Neural crest cell (in vitro differentiated cells): ENCODE results near the gene SHE. TPM values are rescaled to one million over a fixed set of nuclear protein-coding genes. Genes with fewer than 3 reads are reported as not detected.
A peak's percentile ranks its signal among the peaks of the same experiment; 100 is the strongest.

Experiments used
- DNase-seq: peaks from one replicate; pipeline ENCODE4 v3.0.0; 2021; ENCODE audit warnings: low read depth, mixed read lengths, low spot score
- H3K27ac Mint-ChIP-seq: one replicate; pipeline ENCODE4 v1.8.0; 2021; ENCODE audit warnings: mild to moderate bottlenecking, mixed read lengths; ENCODE audit not compliant: unreplicated experiment
- H3K27me3 Mint-ChIP-seq: 2 replicates; pipeline ENCODE4 v1.8.0; 2021; ENCODE audit warnings: low read depth, mild to moderate bottlenecking, mixed read lengths
- H3K36me3 Mint-ChIP-seq: 2 replicates; pipeline ENCODE4 v1.8.0; 2021; ENCODE audit warnings: low read depth, mild to moderate bottlenecking, mixed read lengths
- H3K4me1 Mint-ChIP-seq: 2 replicates; pipeline ENCODE4 v1.8.0; 2021; ENCODE audit warnings: mixed read lengths
- H3K4me3 Mint-ChIP-seq: one replicate; pipeline ENCODE4 v1.8.0; 2021; ENCODE audit warnings: mild to moderate bottlenecking, mixed read lengths
- H3K9me3 Mint-ChIP-seq: 2 replicates; pipeline ENCODE4 v1.8.0; 2021; ENCODE audit warnings: mixed read lengths
- CTCF ChIP-seq: fragments of 200-600 bp; sonication (generic); conservative IDR thresholded peaks from 2 replicates; pipeline ENCODE4 v1.5.0; 2021; ENCODE audit warnings: antibody characterized with exemption, mild to moderate bottlenecking
- total RNA-seq: library from RNA; stranded (reverse); gene quantifications from 2 replicates; pipeline ENCODE4 v1.2.1, GENCODE V29; 2021

SHE gene
- total RNA-seq, 1 donor from 2014 or later, result 0.19 TPM

DNA sequence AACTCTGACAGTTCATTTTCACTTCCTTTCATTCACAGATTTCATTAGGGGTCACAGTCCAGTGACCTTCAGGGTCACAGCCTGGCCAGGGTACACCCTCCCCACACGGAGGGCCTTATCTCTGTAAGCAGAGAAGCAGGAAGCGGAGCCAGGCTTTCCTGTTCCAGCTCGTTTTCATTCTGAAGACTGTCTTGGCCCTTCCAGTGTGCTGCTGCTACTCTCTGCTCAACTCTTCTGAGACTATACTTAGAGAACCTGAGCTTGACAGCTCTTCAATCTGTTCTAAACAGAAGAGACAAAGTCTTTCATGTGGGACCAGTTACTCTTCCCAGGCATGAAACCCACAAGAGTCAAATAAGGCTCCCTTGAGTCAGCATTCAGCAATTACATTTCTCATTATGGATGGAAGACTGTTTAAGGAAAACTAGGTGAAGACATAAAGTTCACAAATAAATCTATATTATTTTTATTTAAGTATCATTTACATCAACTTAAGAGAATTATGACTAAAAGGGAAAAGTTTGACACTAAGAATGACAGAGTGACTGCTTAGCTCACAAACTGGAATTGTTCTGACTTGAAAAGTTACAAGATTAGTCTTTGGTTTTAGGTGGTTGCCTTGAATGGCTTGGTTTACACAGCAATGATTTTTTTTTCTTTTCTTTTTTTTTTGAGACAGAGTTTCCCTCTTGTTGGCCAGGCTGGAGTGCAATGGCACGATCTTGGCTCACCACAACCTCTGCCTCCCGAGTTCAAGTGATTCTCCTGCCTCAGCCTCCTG is 5.0 kb downstream of the SHE start:
- Mint-ChIP-seq H3K9me3 (no peaks in the 10 kb centered on the region), H3K27ac (no peak overlapping the region), H3K27me3 (peaks cover 34% of the 10 kb centered on the region), H3K4me1 (peaks cover 39% of the 10 kb centered on the region), H3K36me3 (peaks cover 4% of the 10 kb centered on the region), H3K4me3 (peak overlapping the region; percentile 20)
- peak; percentile 13 for DNase-seq
- TF ChIP-seq CTCF, result no peak

- Mint-ChIP-seq H3K9me3 (no peaks in the 10 kb centered on the region), H3K27me3 (peaks cover 34% of the 10 kb centered on the region), H3K27ac (no peak overlapping the region)
Observed at GRCh38 chr1:154496383-154496782, 5.8 kb downstream of the SHE start.

GRCh38 chr1:154495496-154496273 is 6.5 kb downstream of the SHE start:
- H3K4me1 Mint-ChIP-seq, result peaks cover 35% of the 10 kb centered on the region
- DNase-seq, result no peak
- no peaks in the 10 kb centered on the region for H3K36me3 Mint-ChIP-seq
- H3K4me3 Mint-ChIP-seq, result peak overlapping the region; percentile 11
- no peak for TF ChIP-seq CTCF
- H3K27me3 Mint-ChIP-seq, result peaks cover 29% of the 10 kb centered on the region
- H3K9me3 Mint-ChIP-seq, result no peaks in the 10 kb centered on the region
- peak overlapping the region; percentile 15 for H3K27ac Mint-ChIP-seq

More at GRCh38 chr1:154496383-154496782, 5.8 kb downstream of the SHE start:
- no peak for TF ChIP-seq CTCF
- Mint-ChIP-seq H3K36me3 (peaks cover 3% of the 10 kb centered on the region), H3K4me3 (no peak overlapping the region), H3K4me1 (peaks cover 39% of the 10 kb centered on the region)
- DNase-seq, result no peak

- Mint-ChIP-seq H3K27ac (no peak overlapping the region), H3K27me3 (peaks cover 11% of the 10 kb centered on the region)
- DNase-seq, result no peak
Observed at GRCh38 chr1:154493276-154493675, 8.9 kb downstream of the SHE start.

DNA sequence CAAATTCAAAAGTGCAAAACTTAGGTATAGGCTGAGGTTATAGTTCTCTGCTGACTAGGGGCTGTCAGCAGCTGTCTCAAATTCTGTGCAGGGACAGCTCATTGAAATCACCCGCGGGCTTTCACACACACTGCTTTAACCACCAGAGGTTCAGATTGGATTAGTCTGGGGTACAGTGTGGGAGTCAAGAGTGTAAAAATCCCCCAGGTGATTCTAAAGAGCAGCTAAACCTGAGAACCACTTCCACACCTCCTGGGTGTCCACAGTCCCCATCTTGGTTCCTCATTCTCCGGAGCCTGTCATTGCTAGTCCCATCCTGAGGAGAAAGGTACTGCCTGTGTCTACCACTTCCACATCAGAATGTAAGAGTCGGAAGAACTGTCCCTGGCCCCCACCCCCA is 10.1 kb downstream of the SHE start:
- no peak for DNase-seq
- TF ChIP-seq CTCF, result no peak
- H3K36me3 Mint-ChIP-seq, result no peaks in the 10 kb centered on the region
- H3K9me3 Mint-ChIP-seq, result no peaks in the 10 kb centered on the region
- no peak overlapping the region for H3K4me3 Mint-ChIP-seq
- no peak overlapping the region for H3K27ac Mint-ChIP-seq
- peaks cover 32% of the 10 kb centered on the region for H3K4me1 Mint-ChIP-seq
- peaks cover 11% of the 10 kb centered on the region for H3K27me3 Mint-ChIP-seq

More at GRCh38 chr1:154493276-154493675, 8.9 kb downstream of the SHE start:
- Mint-ChIP-seq H3K4me1 (peaks cover 35% of the 10 kb centered on the region), H3K36me3 (no peaks in the 10 kb centered on the region), H3K4me3 (no peak overlapping the region), H3K9me3 (no peaks in the 10 kb centered on the region)
- no peak for TF ChIP-seq CTCF
